DMS79 (cell line): ENCODE data around the gene KIF26B.
A peak's percentile ranks its signal among the peaks of the same experiment; 100 is the strongest.
"Not testable (repeated sequence)": the region's sequence is repeated elsewhere in the genome, so short reads cannot be mapped to it uniquely, and the experiment has no call there.

ENCODE experiments used
- DNase-seq: peaks from one replicate; lab custom pipeline; 2025; lab: John Stamatoyannopoulos, UW

KIF26B gene

DNA sequence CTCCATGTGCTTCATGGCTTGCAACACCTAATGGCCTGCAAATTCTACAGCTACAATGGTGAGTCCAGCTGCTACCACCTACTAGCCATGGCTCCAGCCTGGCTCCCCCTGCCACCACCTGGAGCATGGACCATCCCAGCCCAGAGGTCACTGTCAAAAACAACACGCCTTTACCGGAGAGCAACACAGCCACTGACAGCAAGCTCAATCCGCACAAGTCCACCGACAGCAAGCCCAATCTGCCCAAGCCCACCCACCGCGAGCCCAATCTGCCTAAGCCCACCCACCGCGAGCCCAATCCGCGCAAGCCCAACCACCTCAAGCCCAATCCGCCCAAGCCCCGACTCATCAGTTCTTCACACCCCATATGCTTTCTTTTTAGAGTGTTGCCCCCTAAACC, 128.2 kb downstream of the KIF26B start:
- no peak for DNase-seq

DNA sequence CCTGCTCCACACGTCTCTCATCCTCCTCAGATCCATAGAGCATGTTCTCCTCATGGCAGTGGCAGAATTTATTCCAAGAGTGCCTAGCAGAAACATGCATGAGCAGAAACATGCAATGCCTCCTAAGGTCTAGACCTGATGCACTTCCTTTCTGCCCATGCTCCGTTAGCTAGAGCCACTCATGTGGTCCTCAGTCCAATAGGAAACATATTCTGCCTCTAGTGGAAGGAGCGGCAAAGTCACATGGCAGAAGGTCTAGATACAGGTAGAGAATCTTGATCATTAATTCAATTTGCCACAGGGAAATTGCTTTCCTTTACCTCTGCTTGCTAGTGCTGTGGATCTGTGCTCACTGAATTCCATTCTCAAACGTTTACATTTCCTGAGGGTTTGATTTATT, 130.4 kb downstream of the KIF26B start:
- DNase-seq = no peak

DNA sequence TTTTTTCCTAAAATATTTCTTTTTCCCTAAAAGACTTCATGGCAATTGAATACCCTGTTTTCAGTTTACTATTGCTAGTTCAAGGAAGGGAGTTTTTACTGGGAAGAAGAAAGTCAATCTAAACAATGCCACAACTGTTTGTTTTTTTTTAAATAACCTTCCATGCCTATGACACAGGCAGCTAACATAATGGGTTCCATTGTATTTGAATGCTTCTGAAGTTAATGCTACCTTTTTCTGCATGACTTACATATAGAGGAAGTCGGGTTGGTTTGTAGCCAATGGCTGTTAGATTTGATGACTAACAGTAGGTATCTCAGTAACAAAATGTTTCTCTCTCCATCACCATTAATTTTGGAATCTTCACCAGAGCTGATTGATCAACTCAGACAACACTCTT, 134.0 kb downstream of the KIF26B start:
- DNase-seq = no peak

DNA sequence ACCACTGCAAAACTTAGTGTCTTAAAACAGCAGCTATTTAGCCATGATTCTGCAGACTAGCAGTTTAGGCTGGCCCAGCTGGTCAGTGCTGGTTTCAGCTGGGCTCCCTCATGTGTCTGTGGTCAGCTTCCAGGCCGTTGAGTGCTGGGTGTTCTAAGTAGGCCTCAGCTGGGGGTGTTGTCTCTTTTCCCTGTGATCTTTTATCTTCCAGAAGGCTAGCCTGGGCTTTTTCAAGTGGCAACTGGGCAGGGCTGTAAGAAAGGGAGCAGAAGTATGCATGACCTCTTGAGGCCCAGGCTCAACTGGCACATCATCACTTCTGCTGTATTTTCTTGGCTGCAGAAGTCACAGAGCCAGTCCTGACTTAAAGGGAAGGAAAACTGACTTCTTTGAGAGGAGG, 136.1 kb downstream of the KIF26B start:
- no peak for DNase-seq

DNA sequence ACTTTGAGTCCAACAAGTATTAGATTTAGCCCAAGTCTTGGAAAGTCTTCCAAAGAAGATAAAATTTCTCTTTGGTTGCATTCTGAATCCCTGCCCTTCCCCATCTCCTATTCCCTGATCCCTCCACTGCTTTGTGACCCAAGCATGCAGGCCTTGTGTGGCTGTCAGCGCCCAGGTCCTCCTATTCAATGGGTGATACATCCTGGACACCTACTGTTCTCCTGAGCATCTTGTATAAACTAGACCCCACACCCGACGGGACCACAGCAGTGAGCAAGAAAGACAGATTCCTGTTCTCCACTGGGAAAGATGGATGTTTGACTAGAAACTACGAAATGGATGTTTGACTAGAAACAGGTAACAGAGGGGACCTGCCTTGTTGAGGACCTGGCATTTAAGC, 136.6 kb downstream of the KIF26B start:
- DNase-seq = no peak

DNA sequence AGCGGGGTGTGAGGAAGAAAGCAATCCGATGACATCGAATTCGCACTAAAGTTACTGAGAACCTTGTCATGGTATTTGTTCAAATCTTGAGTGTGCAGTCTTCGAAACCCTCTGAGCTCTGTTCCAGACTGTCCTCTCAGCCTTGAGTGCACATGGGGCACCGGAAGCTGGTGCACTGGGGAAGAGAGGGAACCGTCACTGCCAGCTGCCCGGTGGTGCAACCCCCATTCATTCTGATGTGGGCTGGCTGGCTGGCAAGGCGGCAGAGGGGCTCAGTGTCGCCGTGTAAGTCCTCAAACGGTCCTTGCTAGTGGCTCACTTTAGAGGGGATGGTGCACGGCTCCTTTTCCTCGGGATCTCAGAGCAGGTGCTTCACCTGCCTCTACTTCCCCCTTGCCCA, 137.4 kb downstream of the KIF26B start:
- no peak for DNase-seq

DNA sequence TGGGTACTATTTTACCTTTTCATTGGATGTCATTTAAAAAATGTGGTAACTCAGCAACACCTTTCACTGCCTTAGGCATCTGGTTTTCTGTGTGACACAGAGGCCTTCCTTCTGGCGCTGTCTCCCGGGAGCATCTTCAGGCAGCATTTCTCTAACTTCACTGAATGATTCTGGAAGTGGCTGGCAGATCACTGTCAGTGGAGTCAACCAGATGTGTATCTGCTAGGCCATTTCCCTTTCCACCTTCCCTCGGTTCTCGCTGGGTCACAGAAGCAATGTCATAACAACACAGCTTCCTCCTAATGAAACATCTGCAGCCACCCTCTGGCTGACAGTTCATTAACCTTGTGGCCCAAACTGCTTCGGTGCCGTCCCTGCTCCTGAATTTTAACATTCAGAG, 137.8 kb downstream of the KIF26B start:
- DNase-seq = no peak

DNA sequence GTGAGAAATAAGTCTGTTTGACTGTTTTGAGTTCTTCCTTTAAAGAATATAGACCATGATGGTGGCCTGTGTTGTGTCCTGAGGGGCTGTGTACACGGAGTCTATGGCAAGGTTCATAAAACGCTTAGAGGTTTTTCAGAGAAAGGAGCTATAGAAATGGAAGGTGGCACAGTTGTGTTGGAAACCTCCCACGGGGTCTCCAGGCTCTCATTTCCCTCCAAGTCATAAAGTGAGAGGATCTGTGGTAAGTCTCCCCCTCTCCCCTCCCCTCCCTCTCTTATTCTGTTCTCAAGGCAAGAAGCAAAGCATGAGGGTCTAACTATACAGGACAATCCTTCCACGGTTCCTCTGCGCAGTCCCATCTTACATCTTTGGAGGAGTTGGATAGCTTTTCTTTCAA, 139.2 kb downstream of the KIF26B start:
- DNase-seq = no peak

DNA sequence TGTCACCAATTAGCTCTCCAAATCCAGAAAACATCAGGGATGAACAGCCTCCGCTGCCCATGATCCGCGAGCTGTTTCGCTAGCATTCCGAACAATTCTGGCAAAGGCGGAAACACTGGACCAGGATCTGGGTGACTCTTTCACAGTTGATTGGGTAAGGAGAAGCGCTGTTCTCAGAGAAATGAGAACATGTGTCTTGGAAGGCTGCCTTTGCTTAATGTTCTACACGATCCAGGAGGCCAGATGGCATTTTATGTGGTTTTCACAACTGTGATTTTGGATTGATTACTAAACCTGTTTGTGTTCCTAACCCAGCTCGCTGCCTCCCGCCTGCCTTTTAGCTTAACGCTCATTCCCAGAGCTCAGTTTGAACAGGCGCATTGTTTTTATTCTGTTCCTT, 144.0 kb downstream of the KIF26B start:
- DNase-seq = no peak

DNA sequence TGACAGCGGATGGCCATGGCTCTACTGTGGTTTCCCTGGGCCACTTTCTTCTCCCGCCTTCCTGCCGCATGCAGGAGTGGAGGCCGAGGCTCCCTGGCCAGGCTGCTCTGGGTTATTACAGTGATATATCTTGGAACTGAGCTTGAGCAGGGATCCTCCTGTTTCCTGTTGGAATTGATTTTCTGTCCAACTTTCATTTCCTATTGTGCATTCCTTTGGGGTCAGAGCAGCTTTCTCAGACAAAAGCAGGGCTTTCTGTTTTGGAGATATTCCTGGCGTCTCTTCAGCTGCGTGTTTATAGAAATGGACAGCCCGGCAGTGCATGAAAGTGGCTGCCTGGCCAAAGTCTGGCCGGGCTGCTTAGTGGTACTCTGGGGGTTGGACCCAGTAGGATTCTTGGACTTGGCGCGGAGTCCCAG, 146.4 kb downstream of the KIF26B start:
- DNase-seq = no peak

DNA sequence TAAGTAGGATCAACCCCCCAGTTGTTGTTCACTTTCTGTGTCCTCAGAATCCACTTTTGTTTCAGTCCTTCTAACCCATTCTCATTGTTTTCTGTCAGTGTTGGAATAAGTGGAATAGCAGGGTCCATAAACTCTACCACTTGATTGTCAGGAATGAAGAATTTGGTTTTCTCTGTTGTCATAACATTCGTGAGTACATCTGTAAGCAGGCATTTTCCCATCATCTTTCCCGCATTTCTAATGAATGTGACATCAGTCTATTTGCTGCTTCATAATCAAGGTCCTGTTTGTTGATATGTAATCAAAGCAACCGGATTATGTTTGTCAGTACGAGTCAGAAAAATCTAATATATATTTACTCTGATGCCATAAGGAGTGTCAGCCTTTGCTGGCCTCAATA, 147.1 kb downstream of the KIF26B start:
- DNase-seq = no peak

DNA sequence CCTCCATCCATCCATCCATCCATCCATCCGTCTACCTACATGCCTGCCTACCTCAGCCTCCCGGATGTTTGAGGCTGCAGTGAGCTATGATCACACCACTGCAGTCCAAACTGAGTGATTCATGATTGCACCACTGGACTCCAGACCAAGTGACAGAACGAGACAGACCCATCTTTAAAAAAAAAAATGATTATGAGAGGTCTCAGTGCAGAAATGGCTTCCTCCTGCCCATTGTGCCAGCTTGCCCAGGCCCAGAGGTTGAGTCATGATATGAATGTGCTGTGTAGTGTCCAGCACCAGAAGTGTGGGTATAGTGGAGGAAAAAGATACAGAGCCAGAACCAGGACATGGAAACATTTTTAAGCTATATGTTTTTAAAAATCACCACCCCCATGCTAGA, 149.9 kb downstream of the KIF26B start:
- no peak for DNase-seq

DNA sequence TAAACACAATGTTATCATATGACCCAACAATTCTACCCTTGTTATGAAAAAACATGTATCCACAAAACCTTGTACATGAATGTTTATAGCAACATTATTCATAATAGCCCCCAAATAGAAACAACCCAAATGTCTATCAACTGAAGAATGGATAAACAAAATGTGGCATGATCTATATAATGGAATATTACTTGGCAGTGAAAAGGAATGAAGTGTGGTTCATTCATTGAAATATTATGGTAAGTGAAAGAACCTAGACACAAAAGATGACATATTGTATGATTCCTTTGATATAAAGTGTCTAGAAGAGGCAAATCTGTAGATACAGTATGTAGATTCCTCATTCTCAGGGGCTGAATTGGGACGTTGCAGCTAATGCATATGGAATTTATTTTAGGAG, 151.2 kb downstream of the KIF26B start:
- no peak for DNase-seq

DNA sequence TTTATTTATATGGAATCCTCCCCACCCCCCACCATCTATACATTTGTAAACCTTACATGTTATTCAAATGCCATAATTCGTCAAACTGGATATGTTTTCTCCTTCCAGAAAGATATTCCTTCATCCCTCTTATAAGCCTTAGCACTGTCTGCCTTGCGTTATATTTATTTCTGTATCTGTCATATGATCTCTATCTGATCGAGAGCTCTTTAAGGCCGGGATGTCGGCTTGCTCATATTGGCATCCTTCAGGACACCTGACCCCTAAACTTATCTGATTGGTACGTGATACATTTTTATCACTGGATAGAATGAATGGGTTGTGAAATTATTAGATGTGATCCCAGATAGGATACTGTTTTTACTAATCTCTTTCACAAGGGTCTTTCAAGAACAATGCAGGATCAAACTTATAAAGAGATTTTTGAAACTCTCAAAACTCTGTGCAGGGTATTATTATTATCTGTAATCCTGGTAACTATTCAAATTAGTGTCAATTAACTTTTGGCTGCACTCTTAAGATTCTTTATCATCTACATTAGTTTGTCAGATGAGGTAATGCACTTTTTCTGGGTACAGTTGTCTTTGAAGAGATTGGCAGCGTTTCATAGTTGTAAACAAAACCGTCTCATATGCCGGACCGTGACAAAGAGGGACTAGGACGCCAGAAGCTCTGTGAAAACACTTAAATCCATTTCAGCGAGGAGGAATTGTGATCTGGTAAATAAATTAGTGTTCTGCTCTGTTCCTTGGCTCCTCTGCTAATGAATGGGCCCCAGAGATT, 152.0 kb downstream of the KIF26B start:
- DNase-seq = peak; percentile 35

DNA sequence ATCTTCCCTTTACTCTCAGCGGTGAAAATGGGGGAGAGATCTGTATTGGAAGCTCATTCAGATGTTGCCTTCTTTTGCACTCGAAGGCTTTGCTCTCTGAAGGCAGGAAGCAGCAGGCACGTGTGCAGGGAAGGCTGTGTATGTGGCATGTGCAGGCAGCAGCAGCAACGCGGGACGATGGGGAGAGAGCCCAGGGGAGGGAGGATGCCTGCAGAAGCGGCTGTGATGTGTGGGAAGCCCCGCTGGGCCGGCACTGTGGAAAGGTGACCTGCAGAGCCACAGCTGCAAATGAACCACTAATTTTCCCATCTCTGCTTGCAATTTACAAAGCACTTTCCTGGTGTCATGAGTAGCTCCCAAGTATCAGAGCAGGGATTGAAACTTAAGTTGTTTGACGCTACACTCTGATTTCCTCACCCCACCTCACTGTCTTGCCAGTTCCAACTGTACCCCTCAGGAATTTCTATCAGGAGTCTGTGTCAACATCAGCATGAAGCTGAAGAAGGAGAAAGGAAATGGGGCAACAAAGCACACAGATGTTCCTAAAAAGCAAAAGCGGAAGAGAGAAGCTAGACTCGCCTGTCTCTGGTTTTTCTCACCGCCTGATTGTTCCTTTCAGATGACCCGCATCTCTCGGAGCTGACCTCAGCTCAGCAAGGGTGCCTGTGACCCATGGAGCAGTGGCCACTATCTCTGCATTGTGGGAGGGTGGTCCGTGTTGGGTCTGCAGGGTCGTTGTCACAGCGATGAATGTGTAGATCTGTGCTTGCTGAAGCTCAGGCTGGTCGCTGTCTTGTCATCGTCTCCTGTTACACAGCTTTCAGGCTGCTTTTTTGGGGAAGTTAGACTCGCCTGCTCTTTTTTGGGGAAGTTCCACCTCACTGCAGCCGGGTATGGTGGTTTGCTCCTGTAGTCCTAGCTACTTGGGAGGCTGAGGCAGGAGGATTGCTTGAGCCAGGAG, 156.1 kb downstream of the KIF26B start:
- DNase-seq = no peak

DNA sequence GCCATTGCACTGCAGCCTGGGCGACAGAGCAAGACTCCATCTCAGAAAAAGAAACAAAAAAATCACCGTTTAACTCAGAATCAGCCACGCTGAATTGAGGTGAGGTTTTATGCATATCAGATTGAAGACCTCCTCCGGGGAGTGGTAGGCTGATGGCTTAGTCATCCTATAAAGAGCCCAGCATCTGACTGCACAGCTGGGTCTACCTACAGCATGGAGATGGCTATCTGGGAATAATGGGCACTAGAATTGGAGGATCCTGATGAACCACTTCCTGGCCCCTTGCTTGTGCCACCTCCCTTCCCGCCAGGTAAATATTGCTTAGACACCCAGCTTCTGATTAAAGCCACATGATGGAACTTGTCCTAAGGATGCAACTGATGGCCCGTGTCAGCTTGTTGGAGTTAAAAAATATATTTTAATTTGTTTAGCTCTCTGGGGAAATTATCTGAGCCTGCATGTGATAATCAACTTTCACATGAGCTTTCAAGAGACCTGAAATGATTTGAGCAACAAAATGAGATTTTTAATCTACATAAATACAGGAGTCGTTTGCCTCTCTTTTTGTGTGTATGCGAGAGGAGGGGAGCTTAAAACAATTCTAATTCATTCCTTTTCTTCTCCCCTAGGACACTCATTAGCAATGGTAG, 157.2 kb downstream of the KIF26B start:
- DNase-seq = no peak

DNA sequence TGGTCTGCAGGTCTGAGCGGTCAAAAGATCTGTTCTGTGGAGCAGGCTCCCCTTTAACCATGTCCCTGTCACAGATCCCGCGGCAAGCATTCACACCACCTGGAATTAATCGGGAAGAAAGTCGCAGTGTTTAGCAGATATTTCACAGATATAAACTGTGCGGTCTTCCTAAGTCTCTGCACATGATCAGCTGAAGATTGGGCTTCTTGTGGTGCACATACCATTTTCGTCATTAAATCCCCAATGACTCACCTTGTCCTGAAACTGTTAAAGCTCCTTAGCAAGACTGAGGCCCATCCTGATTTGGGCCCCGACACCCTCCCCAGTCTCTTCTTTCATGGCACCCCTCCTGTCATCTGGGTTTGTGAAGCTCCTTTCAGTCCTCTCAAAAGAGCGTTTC, 158.8 kb downstream of the KIF26B start:
- DNase-seq = no peak

DNA sequence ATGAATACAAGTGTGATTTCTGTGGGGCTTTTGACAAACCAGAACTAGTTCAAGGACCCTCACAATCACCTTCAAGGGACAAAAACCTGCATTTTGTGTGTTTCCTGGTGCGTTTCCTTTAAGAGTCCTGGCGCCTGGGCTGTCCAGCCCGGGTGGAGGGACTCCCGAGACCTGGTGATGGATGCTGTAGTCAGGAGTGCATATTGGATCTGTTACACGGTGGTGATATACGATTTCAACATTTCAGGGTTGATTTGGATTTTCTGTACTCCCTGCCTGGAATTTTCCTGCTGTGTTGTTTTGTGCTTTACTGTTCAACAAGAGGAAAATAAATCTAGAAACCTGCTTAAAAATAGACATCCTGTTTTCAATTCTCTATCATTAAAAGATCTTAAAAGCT, 162.0 kb downstream of the KIF26B start:
- DNase-seq = no peak

DNA sequence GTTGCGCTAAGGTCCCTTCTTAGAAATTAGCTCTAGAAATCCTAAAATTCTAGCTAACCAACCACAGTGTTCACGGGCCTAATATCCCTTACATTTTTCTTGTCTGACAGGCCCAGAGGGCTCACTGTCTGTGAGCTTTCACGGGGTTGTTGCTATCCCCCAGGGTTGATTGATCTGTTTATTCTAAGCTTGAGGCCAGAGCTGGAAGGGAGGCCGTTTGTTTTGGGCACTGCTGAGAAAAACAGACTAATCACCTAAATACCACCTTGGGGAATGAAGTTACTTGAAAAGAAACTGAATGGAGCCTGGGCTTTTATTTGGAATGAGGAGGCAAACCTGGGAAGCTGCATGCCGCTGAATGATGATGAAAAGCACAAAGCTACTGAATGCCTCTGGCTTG, 162.4 kb downstream of the KIF26B start:
- DNase-seq = no peak

DNA sequence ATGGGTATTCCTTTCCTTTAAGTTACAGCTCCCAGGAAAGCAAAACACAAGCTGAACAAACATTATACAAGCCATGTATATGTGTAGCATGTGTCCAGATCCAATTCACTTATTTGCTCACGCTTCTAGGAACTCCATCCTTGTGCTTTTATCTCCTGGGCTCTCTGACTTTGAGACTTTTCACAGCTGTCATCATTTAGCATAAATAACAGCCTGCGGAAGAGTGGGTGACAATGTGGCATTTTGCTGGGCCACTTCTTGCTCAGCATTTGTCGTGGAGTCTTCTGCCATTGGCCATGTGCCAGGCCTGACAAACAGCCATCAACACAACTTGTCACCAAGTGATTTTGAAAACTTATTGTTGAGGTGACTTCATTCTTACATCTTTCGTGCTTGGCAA, 164.3 kb downstream of the KIF26B start:
- no peak for DNase-seq

DNA sequence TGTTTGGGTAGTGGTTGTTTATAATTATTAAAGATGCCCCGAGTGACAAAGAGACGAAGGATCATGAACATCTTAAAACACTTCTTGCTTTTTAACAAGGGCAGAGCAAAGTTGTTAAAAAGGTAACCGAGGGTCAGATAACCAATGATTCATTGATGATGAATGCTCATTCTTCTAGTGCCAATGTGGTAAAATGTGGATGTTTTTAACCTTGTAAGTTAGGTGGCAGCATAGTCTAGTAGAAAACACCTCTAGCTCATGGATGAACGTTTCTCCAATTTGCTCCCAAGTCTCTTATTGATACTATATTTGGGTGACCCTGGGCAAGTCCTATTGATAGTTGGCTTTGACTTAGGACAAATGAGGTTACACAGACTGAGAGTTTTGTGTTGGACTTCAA, 167.9 kb downstream of the KIF26B start:
- no peak for DNase-seq

DNA sequence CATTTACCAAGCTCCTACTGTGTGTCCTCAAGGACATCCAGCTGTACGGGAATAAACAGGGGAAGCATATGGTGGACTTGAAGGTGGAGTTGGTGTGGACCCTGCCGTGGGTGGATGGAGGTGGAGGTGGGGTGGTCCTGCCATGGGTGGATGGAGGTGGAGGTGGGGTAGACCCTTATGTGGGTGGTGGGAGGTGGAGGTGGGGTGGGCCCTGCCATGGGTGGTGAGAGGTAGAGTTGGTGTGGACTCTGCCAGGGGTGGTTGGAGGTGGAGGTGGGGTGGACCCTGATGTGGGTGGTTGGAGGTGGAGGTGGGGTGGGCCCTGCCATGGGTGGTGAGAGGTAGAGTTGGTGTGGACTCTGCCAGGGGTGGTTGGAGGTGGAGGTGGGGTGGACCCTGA, 169.0 kb downstream of the KIF26B start:
- not testable (repeated sequence) for DNase-seq
